ENCODE measurements around the gene PDZRN3. TPM values are rescaled to one million over a fixed set of nuclear protein-coding genes. Genes with fewer than 3 reads are reported as not detected.

Gene PDZRN3
- total RNA-seq, 1 donor from 2014 or later = 135 TPM

DNA sequence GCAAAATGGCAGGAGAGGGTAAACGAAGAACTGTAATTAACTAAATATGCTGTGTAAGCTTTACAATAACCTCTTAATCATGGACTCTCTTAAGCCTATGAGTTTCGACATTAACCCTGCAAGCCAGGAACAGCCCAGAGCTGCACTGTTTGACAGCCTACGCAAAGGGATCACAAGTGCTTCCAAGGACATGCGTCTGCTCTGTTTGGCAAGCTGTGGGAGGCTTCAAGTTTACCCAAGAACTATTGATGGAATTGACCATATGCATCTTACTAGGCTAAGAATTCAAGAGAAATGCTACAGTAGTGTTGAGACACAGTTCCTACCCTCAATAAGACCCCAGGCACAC, 66.0 kb downstream of the PDZRN3 start:
- DNase-seq (ENCODE audit: low read depth) = no peak

GRCh38 chr3:73557986-73558726, 66.6 kb downstream of the PDZRN3 start:
- no peak for DNase-seq (ENCODE audit: low read depth)

- peak; percentile 76 for DNase-seq (ENCODE audit: low read depth)
Observed at GRCh38 chr3:73556520-73557372, 68.0 kb downstream of the PDZRN3 start.

GRCh38 chr3:73555076-73555475, 69.7 kb downstream of the PDZRN3 start:
- no peak for DNase-seq (ENCODE audit: low read depth)

GRCh38 chr3:73552700-73553099, 72.0 kb downstream of the PDZRN3 start:
- DNase-seq (ENCODE audit: low read depth) = peak; percentile 47

DNA sequence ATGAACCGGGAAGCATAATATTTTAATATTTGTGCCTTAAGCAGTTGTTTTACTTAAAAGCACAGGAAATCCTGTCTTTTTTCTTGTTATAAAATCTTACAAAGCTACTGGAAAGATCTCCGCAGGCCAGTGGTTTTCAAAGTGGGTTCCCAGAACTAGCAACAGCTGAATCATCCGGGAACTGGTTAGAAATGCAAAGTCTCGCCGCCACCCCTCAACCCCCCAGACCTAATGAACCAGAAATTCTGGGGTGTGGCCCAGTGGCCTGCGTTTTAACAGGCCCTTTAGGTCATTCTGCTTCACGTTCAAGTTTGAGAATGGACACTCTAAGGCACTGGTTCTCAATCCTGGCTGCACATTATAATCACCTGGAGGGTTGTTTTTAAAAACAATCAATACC, 74.7 kb downstream of the PDZRN3 start:
- DNase-seq (ENCODE audit: low read depth) = no peak

GRCh38 chr3:73549051-73549600, 75.6 kb downstream of the PDZRN3 start:
- no peak for DNase-seq (ENCODE audit: low read depth)

DNA sequence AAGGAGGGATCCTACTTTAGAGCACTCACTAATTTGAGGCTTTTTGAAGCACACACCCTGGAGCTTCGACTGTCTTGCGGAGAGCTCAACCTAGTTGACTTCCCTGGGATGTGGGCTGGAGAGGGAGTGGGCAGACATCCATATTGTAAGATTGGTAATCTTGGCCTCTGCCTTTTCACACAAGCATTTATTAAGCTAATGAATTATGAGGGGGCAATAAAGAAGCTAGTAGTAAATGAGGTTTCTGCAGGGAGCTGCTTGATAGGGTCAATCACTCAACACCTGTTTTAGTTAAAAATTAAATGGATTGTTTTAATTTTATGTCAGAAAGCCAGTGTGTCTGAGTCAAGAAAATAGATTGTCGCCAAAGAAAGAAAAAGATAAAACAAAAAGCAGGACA, 76.3 kb downstream of the PDZRN3 start:
- DNase-seq (ENCODE audit: low read depth) = no peak

DNA sequence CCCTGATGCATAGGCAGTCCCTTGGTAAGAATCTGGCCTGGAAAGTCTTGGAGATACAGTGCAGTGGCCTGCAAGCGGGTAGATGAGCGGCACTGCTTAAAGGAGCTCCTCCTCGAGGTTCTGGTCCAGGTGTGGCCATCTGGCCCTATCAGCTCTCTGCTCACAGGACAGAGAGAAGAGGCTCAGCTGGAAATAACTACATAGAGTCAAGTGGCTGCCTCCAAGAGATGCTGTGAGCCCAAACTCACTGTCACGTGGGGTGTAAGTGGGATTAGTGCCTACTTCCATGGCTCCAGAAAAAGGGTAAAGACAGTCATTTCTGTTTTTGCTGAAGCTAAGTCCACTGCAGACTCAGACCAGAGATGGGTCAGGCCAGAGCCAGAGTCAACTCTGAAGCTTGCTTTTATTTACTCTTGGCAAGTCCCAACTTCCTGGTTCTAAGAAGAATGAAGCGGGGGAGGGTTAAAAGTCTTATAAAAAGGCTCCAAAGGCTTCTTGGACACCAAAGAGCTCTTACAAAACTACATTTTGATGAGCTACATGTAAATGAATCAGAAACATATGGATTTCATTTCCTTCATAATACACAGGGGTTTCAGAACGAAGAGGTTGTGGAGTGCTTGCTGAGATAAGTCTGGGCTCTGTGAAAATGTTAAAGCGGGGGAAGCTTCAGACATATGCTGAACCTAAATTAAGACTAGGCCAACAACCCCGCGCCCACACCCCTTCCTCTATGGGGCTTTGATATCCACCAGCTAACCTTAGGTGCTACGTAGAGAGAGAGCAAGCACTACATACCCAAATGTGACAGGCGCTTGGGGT, 77.1 kb downstream of the PDZRN3 start:
- DNase-seq (ENCODE audit: low read depth) = no peak

DNA sequence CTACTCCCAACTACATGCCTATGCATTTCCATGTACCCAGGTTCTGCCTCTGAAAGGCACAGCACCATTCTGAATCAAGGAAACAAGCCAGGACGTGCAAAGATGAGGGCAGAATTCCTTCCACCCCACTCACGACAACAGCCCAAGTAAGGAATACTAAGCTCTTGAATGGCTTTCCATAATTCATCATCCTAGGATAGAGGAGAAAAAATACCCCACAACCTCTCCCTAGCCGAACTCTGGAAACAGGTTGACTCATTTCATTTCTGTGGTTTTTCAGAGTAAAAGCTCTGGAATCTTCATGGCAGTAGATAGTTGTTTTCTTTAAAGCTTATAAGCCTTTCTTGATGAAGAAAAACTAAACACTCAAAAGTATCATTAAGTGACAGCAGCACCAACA, 77.8 kb downstream of the PDZRN3 start:
- peak; percentile 76 for DNase-seq (ENCODE audit: low read depth)

DNA sequence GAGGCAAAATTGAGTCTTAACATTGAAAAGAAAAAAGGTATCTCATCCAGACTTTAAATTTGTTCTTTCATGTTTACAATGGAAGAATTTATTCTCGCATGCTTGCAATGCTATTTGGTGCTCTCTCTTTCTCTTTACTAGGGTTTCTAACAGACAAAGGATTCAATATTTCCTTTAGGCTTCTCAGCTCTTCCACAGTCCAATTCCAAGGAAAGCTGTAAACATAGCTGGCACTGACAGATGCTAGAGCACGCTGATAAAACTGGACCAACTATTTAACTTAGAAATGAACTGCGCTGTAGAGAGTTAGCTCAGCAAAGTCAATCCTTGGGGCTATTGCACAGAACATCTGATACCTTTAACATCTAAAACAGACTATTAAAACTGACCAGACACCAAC, 81.3 kb downstream of the PDZRN3 start:
- no peak for DNase-seq (ENCODE audit: low read depth)

DNA sequence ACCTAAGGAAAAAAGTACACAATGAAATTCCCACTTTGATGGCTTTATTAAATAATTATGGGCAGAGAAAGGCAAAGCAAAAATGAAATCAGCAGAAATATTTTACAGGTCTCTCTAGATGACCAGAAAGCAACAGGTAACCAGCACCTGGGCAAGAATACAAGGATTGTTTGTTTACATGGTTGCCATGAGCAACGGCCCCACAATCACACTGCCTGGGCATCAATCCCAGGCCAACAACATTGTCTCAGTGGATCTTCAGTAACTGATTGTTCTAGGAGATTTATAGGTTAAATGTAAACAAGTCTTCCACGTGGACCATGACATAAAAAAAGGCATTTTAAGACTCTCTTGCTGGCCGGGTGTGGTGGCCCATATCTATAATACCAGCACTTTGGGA, 82.6 kb downstream of the PDZRN3 start:
- DNase-seq (ENCODE audit: low read depth) = no peak

DNA sequence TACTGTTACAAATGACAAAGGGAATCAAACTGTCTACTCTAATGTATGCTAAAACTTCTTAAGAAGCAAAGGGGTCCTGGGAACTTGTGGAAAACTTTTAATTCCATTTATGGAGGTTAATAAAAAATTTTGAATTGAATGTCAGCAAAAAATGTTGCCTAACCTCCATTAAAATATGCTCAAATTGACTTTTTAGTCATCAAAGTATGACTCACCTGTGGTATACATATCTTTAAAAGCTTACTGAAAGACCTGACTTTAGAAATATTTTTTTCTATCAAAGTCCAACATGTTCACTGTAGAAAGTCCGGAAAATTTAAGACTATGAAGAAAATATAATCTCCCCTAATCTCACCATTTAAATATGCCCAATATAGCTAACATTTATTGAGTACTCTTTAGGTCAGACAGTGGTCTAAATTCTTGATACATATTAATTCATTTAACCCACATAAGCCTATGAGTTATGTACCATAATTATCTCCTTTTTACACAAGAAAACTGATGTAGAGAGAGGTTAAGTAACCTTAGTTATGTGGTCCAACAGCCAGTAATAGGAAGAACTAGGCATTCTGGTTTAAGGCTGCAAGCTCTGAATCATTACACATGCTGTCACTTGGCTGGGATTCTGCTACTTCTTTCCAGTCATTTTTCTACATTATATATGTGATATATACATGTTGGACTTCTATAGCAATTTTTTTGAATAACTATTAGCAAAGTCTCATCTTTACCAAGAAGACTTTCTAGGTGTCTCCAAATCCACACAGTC, 83.6 kb downstream of the PDZRN3 start:
- no peak for DNase-seq (ENCODE audit: low read depth)

- no peak for DNase-seq (ENCODE audit: low read depth)
Observed at GRCh38 chr3:73538486-73538885, 86.3 kb downstream of the PDZRN3 start.

DNA sequence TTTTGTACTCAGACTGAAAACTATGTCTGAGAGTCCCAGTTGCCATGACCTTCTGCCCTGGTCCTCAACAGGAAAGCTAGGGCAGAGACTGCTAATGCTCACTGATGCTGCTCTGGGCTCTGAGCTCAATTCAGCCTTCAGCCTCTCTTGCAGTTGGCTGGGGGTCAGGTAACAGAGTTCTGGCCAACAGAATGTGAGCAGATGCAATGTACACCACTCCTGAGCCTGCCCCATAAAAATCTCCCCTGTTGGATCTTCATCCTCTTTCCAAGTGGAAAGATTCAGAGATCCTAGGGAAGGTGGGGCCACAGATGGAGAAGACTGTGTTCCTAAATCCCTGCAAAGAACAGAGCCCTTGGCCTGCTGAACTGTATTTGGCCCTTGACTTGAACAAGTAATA, 87.8 kb downstream of the PDZRN3 start:
- DNase-seq (ENCODE audit: low read depth) = peak; percentile 30

DNA sequence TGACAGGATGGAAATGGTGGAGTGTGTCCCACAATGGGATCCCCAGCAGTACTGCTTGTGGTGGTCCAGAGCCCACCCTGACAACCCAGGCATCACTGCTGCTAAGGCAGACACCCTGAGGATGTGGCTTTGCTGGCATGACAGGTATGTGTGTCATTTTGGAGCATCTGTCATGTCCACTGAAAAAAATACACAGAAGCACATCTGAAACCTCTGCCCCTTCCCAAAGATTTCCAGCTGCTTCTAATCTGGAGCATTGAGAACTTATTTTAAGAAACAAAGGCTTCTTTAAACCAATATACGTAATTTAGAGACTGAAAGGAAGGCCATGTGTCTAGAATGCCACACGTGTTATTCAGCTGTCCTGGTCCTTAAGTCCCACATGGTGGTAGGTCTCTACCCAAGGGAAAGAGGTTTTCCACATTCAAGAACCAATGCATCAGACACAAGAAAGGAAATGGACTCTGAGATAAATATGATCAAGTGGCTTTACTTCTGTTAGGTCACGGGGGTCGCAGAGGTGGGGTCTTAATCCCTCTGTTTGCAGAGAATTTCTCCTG, 88.3 kb downstream of the PDZRN3 start:
- peak; percentile 33 for DNase-seq (ENCODE audit: low read depth)

GRCh38 chr3:73535931-73536330, 88.8 kb downstream of the PDZRN3 start:
- no peak for DNase-seq (ENCODE audit: low read depth)

DNA sequence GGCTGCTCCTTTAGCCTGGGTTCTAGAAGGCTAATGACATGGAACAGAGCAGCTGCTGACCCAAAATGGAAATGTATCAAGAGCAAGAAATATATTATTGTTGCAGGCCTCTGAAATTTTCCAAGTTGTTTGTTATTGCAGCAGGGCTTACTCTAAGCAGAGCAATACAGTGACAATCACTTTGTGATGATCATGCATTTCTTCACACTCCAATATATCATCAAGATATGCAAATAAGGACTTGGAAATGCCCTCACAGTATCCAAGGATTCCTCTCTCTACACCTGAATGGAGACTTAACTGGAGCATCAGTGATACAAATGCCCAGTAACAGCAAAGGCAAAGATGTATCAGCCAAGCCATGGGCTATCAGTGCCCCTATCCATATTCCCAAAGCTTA, 89.6 kb downstream of the PDZRN3 start:
- no peak for DNase-seq (ENCODE audit: low read depth)

DNA sequence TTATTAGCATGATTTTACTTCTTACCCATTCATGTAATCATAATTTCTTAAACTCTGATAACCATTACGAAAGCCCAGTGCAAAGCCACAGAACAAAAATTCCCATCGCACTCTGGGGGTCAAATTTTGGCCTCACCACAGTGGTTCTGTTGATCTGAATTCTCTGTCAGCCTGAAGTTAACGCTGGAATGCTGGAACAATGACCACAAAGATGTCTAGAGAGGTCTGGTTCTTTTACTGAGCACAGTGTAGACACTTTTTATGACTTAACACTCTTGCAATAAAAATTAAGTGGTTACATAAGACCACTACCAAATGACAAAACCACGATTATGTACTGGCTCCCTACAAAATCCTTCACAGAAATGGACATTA, 94.7 kb downstream of the PDZRN3 start:
- DNase-seq (ENCODE audit: low read depth) = peak; percentile 74

- peak; percentile 27 for DNase-seq (ENCODE audit: low read depth)
Observed at GRCh38 chr3:73529308-73530021, 95.3 kb downstream of the PDZRN3 start.

All from myocyte (in vitro differentiated cells).